ENCODE data around the gene VWA5B1. TPM values are rescaled to one million over a fixed set of nuclear protein-coding genes. Genes with fewer than 3 reads are reported as not detected.

Gene VWA5B1
- total RNA-seq, 1 experiment from 2014 or later, result not detected

GRCh38 chr1:20367626-20368025 lies 77.0 kb downstream of the VWA5B1 start:
- no peak for DNase-seq (ENCODE audit: low read depth)

GRCh38 chr1:20368866-20369470 lies 78.3 kb downstream of the VWA5B1 start:
- no peak for DNase-seq (ENCODE audit: low read depth)

- DNase-seq (ENCODE audit: low read depth), result no peak
Measured at GRCh38 chr1:20370698-20371097, 80.0 kb downstream of the VWA5B1 start.

GRCh38 chr1:20371411-20371810 lies 80.7 kb downstream of the VWA5B1 start:
- no peak for DNase-seq (ENCODE audit: low read depth)

- no peak for DNase-seq (ENCODE audit: low read depth)
Measured at GRCh38 chr1:20371883-20372282, 81.2 kb downstream of the VWA5B1 start.

GRCh38 chr1:20372676-20373075 lies 82.0 kb downstream of the VWA5B1 start:
- no peak for DNase-seq (ENCODE audit: low read depth)

GRCh38 chr1:20373286-20373685 lies 82.6 kb downstream of the VWA5B1 start:
- no peak for DNase-seq (ENCODE audit: low read depth)

GRCh38 chr1:20373764-20374163 lies 83.1 kb downstream of the VWA5B1 start:
- DNase-seq (ENCODE audit: low read depth), result no peak

GRCh38 chr1:20375563-20375962 lies 84.9 kb downstream of the VWA5B1 start:
- DNase-seq (ENCODE audit: low read depth), result no peak

GRCh38 chr1:20376171-20376570 lies 85.5 kb downstream of the VWA5B1 start:
- no peak for DNase-seq (ENCODE audit: low read depth)

GRCh38 chr1:20376880-20377494 lies 86.3 kb downstream of the VWA5B1 start:
- peak; percentile 39 for DNase-seq (ENCODE audit: low read depth)

- DNase-seq (ENCODE audit: low read depth), result no peak
Measured at GRCh38 chr1:20377516-20378270, 87.0 kb downstream of the VWA5B1 start.

GRCh38 chr1:20379075-20379474 lies 88.4 kb downstream of the VWA5B1 start:
- no peak for DNase-seq (ENCODE audit: low read depth)

- no peak for DNase-seq (ENCODE audit: low read depth)
Measured at GRCh38 chr1:20380175-20380574, 89.5 kb downstream of the VWA5B1 start.

- DNase-seq (ENCODE audit: low read depth), result peak; percentile 83
Measured at GRCh38 chr1:20380616-20381035, 90.0 kb downstream of the VWA5B1 start.

- DNase-seq (ENCODE audit: low read depth), result no peak
Measured at GRCh38 chr1:20381045-20381641, 90.5 kb downstream of the VWA5B1 start.

GRCh38 chr1:20381961-20382360 lies 91.3 kb downstream of the VWA5B1 start:
- no peak for DNase-seq (ENCODE audit: low read depth)

GRCh38 chr1:20382711-20383110 lies 92.0 kb downstream of the VWA5B1 start:
- DNase-seq (ENCODE audit: low read depth), result no peak

- DNase-seq (ENCODE audit: low read depth), result no peak
Measured at GRCh38 chr1:20383631-20384030, 93.0 kb downstream of the VWA5B1 start.

- DNase-seq (ENCODE audit: low read depth), result no peak
Measured at GRCh38 chr1:20385630-20386029, 95.0 kb downstream of the VWA5B1 start.

GRCh38 chr1:20386323-20387081 lies 95.8 kb downstream of the VWA5B1 start:
- no peak for DNase-seq (ENCODE audit: low read depth)

- no peak for DNase-seq (ENCODE audit: low read depth)
Measured at GRCh38 chr1:20389571-20389970, 98.9 kb downstream of the VWA5B1 start.
